Esophagus (tissue), 2 donors: ENCODE results near the gene BCL2. TPM values are rescaled to one million over a fixed set of nuclear protein-coding genes. Genes with fewer than 3 reads are reported as not detected.

ENCODE experiments used
- H3K27ac ChIP-seq, 2 donors: one replicate each; pipeline ENCODE4 v1.5.1; 2013; ENCODE audit warnings: low read depth in 2 of 2, mild to moderate bottlenecking in 2 of 2, inconsistent platforms in 1 of 2, low read length in 1 of 2, moderate library complexity in 1 of 2
- H3K27me3 ChIP-seq, 2 donors: one replicate each; pipeline ENCODE4 v1.6.1; 2013; ENCODE audit warnings: low read length in 2 of 2, control low read depth in 1 of 2, mild to moderate bottlenecking in 1 of 2; ENCODE audit not compliant: insufficient read depth in 2 of 2, control insufficient read depth in 1 of 2
- H3K36me3 ChIP-seq, 2 donors: one replicate each; pipeline ENCODE4 v1.6.1; 2013; ENCODE audit warnings: low read length in 1 of 2; ENCODE audit not compliant: control insufficient read depth in 2 of 2, insufficient read depth in 2 of 2
- H3K4me1 ChIP-seq, 2 donors: one replicate each; pipeline ENCODE4 v1.6.1; 2013; ENCODE audit warnings: low read length in 1 of 2; ENCODE audit not compliant: control insufficient read depth in 2 of 2, insufficient read depth in 2 of 2
- H3K4me3 ChIP-seq, 2 donors: one replicate each; pipeline ENCODE4 v1.5.1; 2013; ENCODE audit warnings: low read length in 2 of 2, mild to moderate bottlenecking in 2 of 2, low read depth in 1 of 2, moderate library complexity in 1 of 2
- H3K9me3 ChIP-seq, 2 donors: one replicate each; pipeline ENCODE4 v1.6.1; 2013; ENCODE audit warnings: mild to moderate bottlenecking in 2 of 2, low read depth in 1 of 2, low read length in 1 of 2, moderate library complexity in 1 of 2; ENCODE audit not compliant: control insufficient read depth in 2 of 2, insufficient read depth in 1 of 2
- WGBS, 2 donors: extraction: QIAGEN DNeasy Blood & Tissue Kit; methylation state at CpG; one replicate each; pipeline ENCODE4 v1.1.7; 2013; 5-methylcytosine and 5-hydroxymethylcytosine counted together
- polyA plus RNA-seq, 2 donors: library from polyadenylated mRNA; stranded (reverse); fragments of 200-250 nt; gene quantifications; one replicate each; pipeline ENCODE4 v1.2.3, GENCODE V29; 2013
- donor health status: healthy with polysubstance abuse.
- donor health status: Bipolar disorder and iron deficiency.

The BCL2 gene
- polyA plus RNA-seq, 2 donors = 1.3 to 1.9 TPM

GRCh38 chr18:63348508-63349136, 29.1 kb upstream of the BCL2 start:
- no peak overlapping the region for H3K27ac ChIP-seq
- peaks cover 17 to 20% of the 10 kb centered on the region in 2 donors for H3K36me3 ChIP-seq
- no peaks in the 10 kb centered on the region for H3K9me3 ChIP-seq
- H3K4me1 ChIP-seq = peaks cover 3 to 9% of the 10 kb centered on the region in 2 donors
- 96% methylated on average over 7 of the region's 7 CpGs for WGBS, 2 donors
- no peaks in the 10 kb centered on the region for H3K27me3 ChIP-seq
- no peak overlapping the region for H3K4me3 ChIP-seq

GRCh38 chr18:63346480-63347183, 27.1 kb upstream of the BCL2 start:
- Histone ChIP-seq H3K36me3 (peaks cover 17 to 23% of the 10 kb centered on the region in 2 donors), H3K9me3 (no peaks in the 10 kb centered on the region), H3K27ac (peak overlapping the region; percentile 92 to 96), H3K4me3 (peak overlapping the region in 1 of 2 donors; percentile 29), H3K27me3 (no peaks in the 10 kb centered on the region), H3K4me1 (peaks cover 3 to 9% of the 10 kb centered on the region in 2 donors)
- 61 to 75% methylated on average over 7 of the region's 7 CpGs for WGBS, 2 donors

- Histone ChIP-seq H3K4me3 (peak overlapping the region in 1 of 2 donors; percentile 29), H3K27me3 (no peaks in the 10 kb centered on the region), H3K9me3 (no peaks in the 10 kb centered on the region), H3K4me1 (peaks cover 3 to 9% of the 10 kb centered on the region in 2 donors), H3K36me3 (peaks cover 17 to 23% of the 10 kb centered on the region in 2 donors), H3K27ac (peak overlapping the region; percentile 92 to 96)
- WGBS, 2 donors = 36 to 51% methylated on average over 7 of the region's 7 CpGs
Measured at GRCh38 chr18:63346031-63346430, 26.5 kb upstream of the BCL2 start.

GRCh38 chr18:63344918-63345317, 25.3 kb upstream of the BCL2 start:
- peaks cover 13 to 23% of the 10 kb centered on the region in 2 donors for H3K36me3 ChIP-seq
- no peaks in the 10 kb centered on the region for H3K27me3 ChIP-seq
- H3K4me1 ChIP-seq = peaks cover 3 to 9% of the 10 kb centered on the region in 2 donors
- H3K9me3 ChIP-seq = no peaks in the 10 kb centered on the region
- WGBS, 2 donors = 66 to 70% methylated on average over 2 of the region's 2 CpGs
- H3K27ac ChIP-seq = peak overlapping the region; percentile 92 to 96
- H3K4me3 ChIP-seq = no peak overlapping the region

GRCh38 chr18:63344263-63344662, 24.7 kb upstream of the BCL2 start:
- no peak overlapping the region for H3K4me3 ChIP-seq
- H3K4me1 ChIP-seq = peaks cover 3 to 9% of the 10 kb centered on the region in 2 donors
- no peaks in the 10 kb centered on the region for H3K9me3 ChIP-seq
- 73 to 81% methylated on average over 5 of the region's 5 CpGs for WGBS, 2 donors
- H3K27ac ChIP-seq = peak overlapping the region in 1 of 2 donors; percentile 96
- peaks cover 13 to 23% of the 10 kb centered on the region in 2 donors for H3K36me3 ChIP-seq
- no peaks in the 10 kb centered on the region for H3K27me3 ChIP-seq

- no peak overlapping the region for H3K4me3 ChIP-seq
- 40 to 47% methylated on average over 5 of the region's 5 CpGs for WGBS, 2 donors
- H3K4me1 ChIP-seq = peaks cover 3 to 9% of the 10 kb centered on the region in 2 donors
- H3K27me3 ChIP-seq = no peaks in the 10 kb centered on the region
- no peaks in the 10 kb centered on the region for H3K9me3 ChIP-seq
- H3K27ac ChIP-seq = no peak overlapping the region
- peaks cover 11 to 20% of the 10 kb centered on the region in 2 donors for H3K36me3 ChIP-seq
Measured at GRCh38 chr18:63342206-63342605, 22.6 kb upstream of the BCL2 start.

GRCh38 chr18:63339920-63340484, 20.4 kb upstream of the BCL2 start:
- peaks cover 7 to 24% of the 10 kb centered on the region in 2 donors for H3K36me3 ChIP-seq
- WGBS, 2 donors = 29 to 40% methylated on average over 4 of the region's 4 CpGs
- no peak overlapping the region for H3K4me3 ChIP-seq
- H3K27me3 ChIP-seq = no peaks in the 10 kb centered on the region
- no peaks in the 10 kb centered on the region for H3K4me1 ChIP-seq
- H3K9me3 ChIP-seq = no peaks in the 10 kb centered on the region
- no peak overlapping the region for H3K27ac ChIP-seq

- Histone ChIP-seq H3K4me3 (no peak overlapping the region), H3K27ac (no peak overlapping the region), H3K36me3 (peaks cover 10 to 17% of the 10 kb centered on the region in 2 donors), H3K27me3 (no peaks in the 10 kb centered on the region), H3K9me3 (no peaks in the 10 kb centered on the region), H3K4me1 (no peaks in the 10 kb centered on the region)
- WGBS, 2 donors = 43 to 46% methylated on average over 8 of the region's 8 CpGs
Measured at GRCh38 chr18:63336366-63337099, 17.0 kb upstream of the BCL2 start.

GRCh38 chr18:63331105-63331504, 11.5 kb upstream of the BCL2 start:
- Histone ChIP-seq H3K4me3 (no peak overlapping the region), H3K9me3 (no peaks in the 10 kb centered on the region), H3K27me3 (no peaks in the 10 kb centered on the region), H3K36me3 (peaks cover 13% of the 10 kb centered on the region in 2 donors), H3K4me1 (no peaks in the 10 kb centered on the region), H3K27ac (no peak overlapping the region)
- WGBS, 2 donors = 87 to 92% methylated on average over 4 of the region's 4 CpGs
